Ovary (tissue), 9 donors: ENCODE measurements around the gene SALL4. TPM values are rescaled to one million over a fixed set of nuclear protein-coding genes. Genes with fewer than 3 reads are reported as not detected.
"Not testable (repeated sequence)": the region's sequence is repeated elsewhere in the genome, so short reads cannot be mapped to it uniquely, and the experiment has no call there.

Source experiments
- DNase-seq, 5 donors: peaks; one replicate each; pipeline ENCODE4 v3.0.0-alpha.2; 2019 to 2020
- H3K27ac ChIP-seq, 2 donors: fragments of 200-600 bp; one replicate each; pipeline versions ENCODE4 v1.5.1 to v1.8.0; 2019 to 2022
- H3K27me3 ChIP-seq: fragments of 200-600 bp; one replicate; pipeline ENCODE4 v1.8.0; 2022
- H3K36me3 ChIP-seq: fragments of 200-600 bp; sonication (generic); one replicate; pipeline ENCODE4 v1.5.1; 2019
- H3K4me1 ChIP-seq: one replicate; pipeline ENCODE4 v1.8.1; 2013; ENCODE audit warnings: mild to moderate bottlenecking, moderate library complexity; ENCODE audit not compliant: insufficient read depth
- H3K4me3 ChIP-seq: fragments of 200-600 bp; sonication (generic); one replicate; pipeline ENCODE4 v1.5.1; 2017
- H3K9me3 ChIP-seq, 2 donors: fragments of 200-600 bp in 1 of 2; sonication (generic) in 1 of 2; one replicate each; pipeline versions ENCODE4 v1.5.1 to v1.8.1; 2013 to 2019; ENCODE audit warnings: mild to moderate bottlenecking in 1 of 2, moderate library complexity in 1 of 2
- EP300 ChIP-seq: sonication (generic); formaldehyde crosslinking; IDR thresholded peaks from one replicate; pipeline ENCODE4 v1.6.1; 2017; ENCODE audit warnings: antibody characterized with exemption
- POLR2A ChIP-seq: fragments of 450-650 bp; IDR thresholded peaks from one replicate; pipeline ENCODE4 v1.6.1; 2017; ENCODE audit warnings: antibody characterized with exemption, mild to moderate bottlenecking, moderate library complexity
- WGBS, 3 donors: extraction: QIAGEN DNeasy Blood & Tissue Kit in 1 of 3; methylation state at CpG; one replicate each; pipeline versions ENCODE4 v1.1.5 to v1.1.7; 2013 to 2017; 5-methylcytosine and 5-hydroxymethylcytosine counted together
- intact Hi-C, 4 donors: fragments of 100-400 bp; cut with DNase I; formaldehyde crosslinking; loops; one replicate each; pipeline versions ENCODE4 v1.11.0 to v1.15.1; 2022 to 2023
- polyA plus RNA-seq, 2 donors: library from polyadenylated mRNA; stranded (reverse); fragments of 200-250 nt in 1 of 2; fragments of 350-450 nt in 1 of 2; fragmentation: Illumina TruSeq in 1 of 2; extraction: RNeasy Lipid Tissue Mini Kit (QIAGEN cat#74804) in 1 of 2; gene quantifications; one replicate each; pipeline ENCODE4 v1.2.3, GENCODE V29; 2013 to 2014
- total RNA-seq, 7 donors: library from RNA; depleted of rRNA in 2 of 7; stranded (reverse); fragments of >200 nt in 2 of 7; fragmentation: NEBNext Ultra II Directional in 3 of 7; extraction: Animal tissue kit (Norgen Biotek cat#: 25700) in 3 of 7; gene quantifications; one replicate each; pipeline versions ENCODE4 v1.1.0 to v1.2.4, GENCODE V29; 2016 to 2023
- TF ChIP-seq, protein P1 (sequence below), 3 donors: fragments of 450-650 bp in 2 of 3; fragments of 200-600 bp in 1 of 3; IDR thresholded peaks; one replicate each; pipeline versions ENCODE4 v1.5.1 to v1.8.0; 2016 to 2022; ENCODE audit warnings: antibody characterized with exemption in 3 of 3, mild to moderate bottlenecking in 1 of 3
- donor health status: DM: no; HTN: no; CAD: no; lungs with moderate emphysema.
- donor health status: DM: no; HTN: no; CAD: no.
- donor health status: Bipolar disorder and iron deficiency.
- donor health status: DM: yes; HTN: yes; CAD: no.
- donor health status: DM: no; HTN: no; CAD: no.
- donor health status: DM: yes; HTN: yes; CAD: no.

Gene SALL4
- total and polyA plus RNA-seq, 9 donors = 0.03 to 0.57 (median 0.27) TPM; not detected in 3

DNA sequence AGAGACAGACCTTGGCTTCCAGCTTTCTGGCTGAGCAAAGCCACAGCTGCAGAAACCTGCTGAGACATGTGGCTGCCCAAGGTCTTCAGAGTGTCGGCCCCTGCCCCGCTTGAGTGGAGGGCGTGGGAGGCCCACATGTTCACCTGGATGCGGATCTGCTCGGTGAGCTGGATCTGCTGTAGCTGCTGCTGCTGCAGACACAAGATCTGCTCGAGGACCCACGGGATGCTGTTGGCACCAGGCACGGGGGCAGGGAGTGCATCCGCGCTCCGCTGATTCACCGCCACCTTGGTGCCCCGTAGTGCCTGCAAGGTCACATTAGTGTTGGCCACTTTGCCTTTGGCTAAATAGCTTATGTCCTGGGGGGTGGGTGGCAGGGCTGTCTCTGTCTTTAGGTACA, 10.7 kb downstream of the SALL4 start:
- Histone ChIP-seq H3K27me3 (no peaks in the 10 kb centered on the region), H3K27ac (no peak overlapping the region), H3K9me3 (no peaks in the 10 kb centered on the region), H3K36me3 (no peaks in the 10 kb centered on the region), H3K4me1 (no peaks in the 10 kb centered on the region), H3K4me3 (no peak overlapping the region)
- intact Hi-C loops = no loop called here
- 77 to 92% (median 77%) methylated on average over 13 of the region's 13 CpGs for WGBS, 3 donors
- TF ChIP-seq EP300 (no peak), POLR2A (no peak)
- TF ChIP-seq, protein P1, sequence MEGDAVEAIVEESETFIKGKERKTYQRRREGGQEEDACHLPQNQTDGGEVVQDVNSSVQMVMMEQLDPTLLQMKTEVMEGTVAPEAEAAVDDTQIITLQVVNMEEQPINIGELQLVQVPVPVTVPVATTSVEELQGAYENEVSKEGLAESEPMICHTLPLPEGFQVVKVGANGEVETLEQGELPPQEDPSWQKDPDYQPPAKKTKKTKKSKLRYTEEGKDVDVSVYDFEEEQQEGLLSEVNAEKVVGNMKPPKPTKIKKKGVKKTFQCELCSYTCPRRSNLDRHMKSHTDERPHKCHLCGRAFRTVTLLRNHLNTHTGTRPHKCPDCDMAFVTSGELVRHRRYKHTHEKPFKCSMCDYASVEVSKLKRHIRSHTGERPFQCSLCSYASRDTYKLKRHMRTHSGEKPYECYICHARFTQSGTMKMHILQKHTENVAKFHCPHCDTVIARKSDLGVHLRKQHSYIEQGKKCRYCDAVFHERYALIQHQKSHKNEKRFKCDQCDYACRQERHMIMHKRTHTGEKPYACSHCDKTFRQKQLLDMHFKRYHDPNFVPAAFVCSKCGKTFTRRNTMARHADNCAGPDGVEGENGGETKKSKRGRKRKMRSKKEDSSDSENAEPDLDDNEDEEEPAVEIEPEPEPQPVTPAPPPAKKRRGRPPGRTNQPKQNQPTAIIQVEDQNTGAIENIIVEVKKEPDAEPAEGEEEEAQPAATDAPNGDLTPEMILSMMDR (IDR thresholded peaks at IDR 0.05) = no peak
- no peak for DNase-seq

DNA sequence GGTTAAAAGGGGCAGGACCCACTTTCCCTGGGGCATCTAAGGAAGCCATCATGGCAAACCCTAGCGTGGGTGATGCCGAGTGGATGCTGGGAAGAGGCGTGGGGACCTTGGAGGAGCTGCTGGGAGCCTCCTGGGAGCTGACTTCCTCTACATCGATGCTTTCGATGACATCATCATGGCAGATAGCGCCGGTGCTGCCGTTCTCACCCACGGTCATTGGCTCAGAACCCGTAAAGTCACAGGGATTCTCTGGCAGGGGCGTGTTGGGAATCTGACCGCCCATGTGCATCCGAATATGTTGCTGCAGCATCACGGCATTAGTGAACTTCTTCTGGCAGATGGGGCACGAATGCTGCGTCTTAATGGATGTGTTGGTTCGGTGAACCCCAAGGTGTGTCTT, 12.1 kb downstream of the SALL4 start:
- 91 to 95% (median 95%) methylated on average over 17 of the region's 17 CpGs for WGBS, 3 donors
- H3K4me1 ChIP-seq = no peaks in the 10 kb centered on the region
- TF ChIP-seq POLR2A = no peak
- TF ChIP-seq EP300 = no peak
- TF ChIP-seq, protein P1 (IDR thresholded peaks at IDR 0.05) = no peak
- H3K36me3 ChIP-seq = no peaks in the 10 kb centered on the region
- no peak overlapping the region for H3K4me3 ChIP-seq
- intact Hi-C loops = no loop called here
- H3K27ac ChIP-seq = no peak overlapping the region
- H3K9me3 ChIP-seq = no peaks in the 10 kb centered on the region
- H3K27me3 ChIP-seq = no peaks in the 10 kb centered on the region
- no peak for DNase-seq

DNA sequence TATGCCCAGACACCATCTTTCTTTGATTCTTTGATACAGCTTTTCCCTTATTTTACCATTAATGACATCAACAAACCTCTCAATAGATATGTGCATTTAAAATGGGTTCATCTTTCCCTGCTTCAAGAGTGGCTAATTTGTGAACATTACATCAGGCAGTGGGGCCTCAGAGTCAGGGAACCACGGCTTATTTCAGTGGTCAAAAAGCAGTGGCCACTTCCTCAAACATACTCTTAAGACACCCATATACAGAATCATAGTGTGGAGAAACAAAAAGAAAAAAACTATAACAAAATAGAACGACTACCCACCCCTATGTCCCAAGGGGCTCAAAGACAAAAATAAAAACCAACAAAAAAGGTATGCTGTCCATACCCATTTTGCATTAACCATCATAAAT, 12.9 kb downstream of the SALL4 start:
- Histone ChIP-seq H3K27me3 (no peaks in the 10 kb centered on the region), H3K9me3 (no peaks in the 10 kb centered on the region), H3K36me3 (no peaks in the 10 kb centered on the region), H3K27ac (no peak overlapping the region), H3K4me1 (no peaks in the 10 kb centered on the region), H3K4me3 (no peak overlapping the region)
- TF ChIP-seq POLR2A (no peak), EP300 (no peak)
- TF ChIP-seq, protein P1 (IDR thresholded peaks at IDR 0.05) = no peak
- intact Hi-C loops = no loop called here
- no peak for DNase-seq
- WGBS, 3 donors = 80 to 84% (median 82%) methylated on average over 2 of the region's 2 CpGs

DNA sequence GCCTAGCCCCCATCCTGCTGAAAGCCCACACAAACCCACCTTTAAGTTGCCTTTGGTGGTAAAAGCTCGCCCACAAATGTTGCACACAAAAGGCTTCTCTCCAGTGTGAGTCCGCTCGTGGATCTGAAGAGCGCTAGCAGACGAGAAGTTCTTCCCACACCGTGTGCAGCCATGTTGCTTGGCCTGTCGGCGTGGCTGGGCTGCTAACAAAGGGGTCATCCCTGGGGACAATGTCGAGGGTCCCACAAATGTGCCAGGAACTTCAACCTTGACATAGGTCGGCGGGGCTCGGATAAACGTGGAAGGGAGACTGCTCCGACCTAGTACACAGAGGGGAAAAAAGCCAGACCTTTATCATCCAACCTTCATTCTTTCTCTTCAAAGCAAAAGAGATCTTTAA, 13.5 kb downstream of the SALL4 start:
- Histone ChIP-seq H3K27me3 (no peaks in the 10 kb centered on the region), H3K9me3 (no peaks in the 10 kb centered on the region), H3K27ac (no peak overlapping the region), H3K4me1 (no peaks in the 10 kb centered on the region), H3K36me3 (no peaks in the 10 kb centered on the region), H3K4me3 (no peak overlapping the region)
- intact Hi-C loops = no loop called here
- DNase-seq = no peak
- TF ChIP-seq EP300 (no peak), POLR2A (no peak)
- TF ChIP-seq, protein P1 (IDR thresholded peaks at IDR 0.05) = no peak
- WGBS, 3 donors = 82 to 88% (median 86%) methylated on average over 14 of the region's 14 CpGs

DNA sequence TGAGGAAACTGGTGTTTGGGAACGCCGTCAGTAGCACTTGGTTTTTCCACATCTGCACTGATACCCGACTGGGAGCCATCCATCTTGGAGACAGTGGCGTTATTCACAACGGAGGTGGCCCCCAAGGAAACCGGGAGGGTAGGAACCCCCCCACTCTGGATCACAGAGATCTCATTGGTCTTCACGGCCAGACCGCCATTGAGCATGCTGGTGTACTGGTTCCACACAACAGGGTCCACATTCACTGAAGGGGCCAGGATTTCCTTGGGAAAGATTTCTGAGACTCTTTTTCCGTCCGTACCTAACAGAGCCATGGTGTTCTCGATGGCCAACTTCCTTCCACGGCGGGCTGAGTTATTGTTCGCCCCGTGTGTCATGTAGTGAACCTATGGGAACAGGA, 18.0 kb downstream of the SALL4 start:
- no peaks in the 10 kb centered on the region for H3K27me3 ChIP-seq
- H3K4me3 ChIP-seq = no peak overlapping the region
- H3K27ac ChIP-seq = no peak overlapping the region
- no peaks in the 10 kb centered on the region for H3K36me3 ChIP-seq
- intact Hi-C loops = no loop called here
- no peaks in the 10 kb centered on the region for H3K4me1 ChIP-seq
- H3K9me3 ChIP-seq = no peaks in the 10 kb centered on the region
- TF ChIP-seq EP300 = no peak
- no peak for TF ChIP-seq POLR2A
- TF ChIP-seq, protein P1 (IDR thresholded peaks at IDR 0.05) = no peak
- WGBS, 3 donors = 86 to 91% (median 90%) methylated on average over 15 of the region's 15 CpGs
- DNase-seq = no peak

DNA sequence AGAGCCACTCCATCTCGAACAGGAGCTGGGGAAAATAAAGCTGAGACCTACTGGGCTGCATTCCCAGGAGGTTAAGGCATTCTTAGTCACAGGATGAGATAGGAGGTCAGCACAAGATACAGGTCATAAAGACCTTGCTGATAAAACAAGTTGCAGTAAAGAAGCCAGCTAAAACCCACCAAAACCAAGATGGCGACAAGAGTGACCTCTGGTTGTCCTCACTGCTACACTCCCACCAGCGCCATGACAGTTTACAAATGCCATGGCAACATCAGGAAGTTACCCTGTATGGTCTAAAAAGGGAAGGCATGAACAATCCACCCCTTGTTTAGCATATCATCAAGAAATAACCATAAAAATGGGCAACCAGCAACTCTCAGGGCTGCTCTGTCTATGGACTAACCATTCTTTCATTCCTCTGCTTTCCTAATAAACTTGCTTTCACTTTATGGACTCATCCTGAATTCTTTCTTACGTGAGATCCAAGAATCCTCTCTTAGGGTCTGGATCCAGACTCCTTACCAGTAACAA, 24.0 kb downstream of the SALL4 start:
- H3K4me1 ChIP-seq, H3K9me3 ChIP-seq, intact Hi-C loops, DNase-seq, H3K27ac ChIP-seq, H3K4me3 ChIP-seq, H3K36me3 ChIP-seq, H3K27me3 ChIP-seq: not testable (repeated sequence)
- 71 to 78% (median 74%) methylated on average over 4 of the region's 4 CpGs for WGBS, 3 donors
